COLO829 (cell line): ENCODE results near the gene XRCC4.
"Not testable (repeated sequence)": the region's sequence is repeated elsewhere in the genome, so short reads cannot be mapped to it uniquely, and the experiment has no call there.

Experiments used
- DNase-seq: peaks from one replicate; pipeline ENCODE4 v3.0.0; 2012; ENCODE audit warnings: low spot score

XRCC4 gene

GRCh38 chr5:83184534-83184933 is 107.2 kb downstream of the XRCC4 start:
- DNase-seq = no peak

GRCh38 chr5:83192947-83193346 is 115.6 kb downstream of the XRCC4 start:
- no peak for DNase-seq

DNA sequence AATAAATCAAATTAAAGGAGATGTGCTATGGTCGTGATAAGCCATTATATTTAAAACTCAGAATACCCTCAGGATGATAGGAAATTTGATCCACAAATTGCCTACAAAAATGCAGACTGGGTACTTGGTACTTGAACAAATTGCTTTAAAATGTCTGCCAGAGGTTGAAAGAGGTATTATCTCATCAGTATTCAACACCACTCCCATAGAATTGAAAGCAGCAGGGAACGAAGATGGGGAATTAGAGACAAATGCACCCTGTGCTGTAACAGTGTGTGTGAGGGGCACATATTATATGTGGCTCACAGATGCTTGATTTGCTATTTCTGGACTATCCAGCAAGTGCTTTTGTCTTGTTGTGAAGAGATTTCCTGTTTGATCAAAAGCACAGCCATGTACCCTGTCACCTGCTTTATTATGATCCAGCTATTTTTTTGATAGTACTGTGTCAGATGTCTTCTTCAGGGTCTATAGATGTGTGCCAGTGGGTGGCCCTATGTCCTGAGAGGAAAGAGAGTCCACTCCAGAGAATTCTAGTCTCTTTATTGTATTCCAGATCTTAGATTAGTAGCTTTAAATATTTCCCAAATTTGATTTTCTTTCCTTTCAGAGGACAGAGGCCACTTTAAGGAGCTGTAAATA is 120.1 kb downstream of the XRCC4 start:
- no peak for DNase-seq

- DNase-seq = no peak
Observed at GRCh38 chr5:83199126-83199525, 121.8 kb downstream of the XRCC4 start.

DNA sequence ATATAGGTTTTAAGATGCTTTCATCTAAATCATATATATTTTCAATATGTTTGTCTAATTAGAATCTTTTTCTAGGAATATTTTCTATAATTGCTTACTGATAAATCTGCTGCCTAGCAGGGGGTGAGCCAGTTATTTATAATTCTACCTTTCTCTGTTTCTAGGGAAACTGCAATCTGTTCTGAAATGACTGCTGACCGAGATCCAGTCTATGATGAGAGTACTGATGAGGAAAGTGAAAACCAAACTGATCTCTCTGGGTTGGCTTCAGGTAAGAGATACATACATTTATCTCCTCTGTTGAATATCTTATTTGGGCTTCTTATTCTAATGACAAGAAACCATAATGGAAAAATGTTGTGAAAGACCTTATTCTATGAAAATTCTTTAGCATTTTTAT is 127.3 kb downstream of the XRCC4 start:
- no peak for DNase-seq

DNA sequence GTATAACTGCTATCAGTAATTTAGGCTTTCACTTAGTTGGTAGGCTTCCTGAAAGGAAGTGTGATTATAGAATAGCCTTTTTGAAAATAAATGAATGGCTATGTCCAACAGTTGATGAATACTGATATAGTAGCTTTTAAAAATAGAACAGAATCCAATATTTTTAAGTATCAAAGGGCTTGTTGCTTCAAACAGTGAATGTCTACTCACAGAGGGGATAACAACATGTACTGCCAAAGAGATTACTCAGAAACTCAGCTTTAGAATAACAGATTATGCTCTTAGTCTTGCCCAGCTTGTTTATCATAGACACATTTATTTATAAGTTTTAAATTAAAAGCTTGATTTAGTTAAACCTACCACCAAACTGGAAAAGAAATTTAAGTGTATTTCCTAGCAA is 132.6 kb downstream of the XRCC4 start:
- no peak for DNase-seq

- no peak for DNase-seq
Observed at GRCh38 chr5:83219077-83219476, 141.7 kb downstream of the XRCC4 start.

DNA sequence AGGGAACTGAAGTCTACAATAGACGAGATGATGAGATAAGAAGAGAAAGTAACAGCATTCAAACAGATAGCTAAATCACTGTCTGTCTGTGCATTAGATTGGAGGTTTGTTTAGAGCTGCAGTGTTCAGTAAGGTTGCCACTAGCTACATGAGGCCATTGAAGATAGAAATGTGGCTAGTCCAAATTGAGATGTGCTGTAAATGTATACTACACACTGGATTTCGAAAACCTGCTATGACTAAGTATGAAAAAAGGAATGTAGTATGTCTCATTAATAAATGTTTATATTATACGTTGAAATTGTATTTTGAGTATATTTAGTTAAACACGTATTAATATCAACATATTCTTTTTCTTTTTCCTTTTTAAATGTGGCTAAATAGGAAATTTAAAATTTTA is 142.1 kb downstream of the XRCC4 start:
- DNase-seq = no peak

DNA sequence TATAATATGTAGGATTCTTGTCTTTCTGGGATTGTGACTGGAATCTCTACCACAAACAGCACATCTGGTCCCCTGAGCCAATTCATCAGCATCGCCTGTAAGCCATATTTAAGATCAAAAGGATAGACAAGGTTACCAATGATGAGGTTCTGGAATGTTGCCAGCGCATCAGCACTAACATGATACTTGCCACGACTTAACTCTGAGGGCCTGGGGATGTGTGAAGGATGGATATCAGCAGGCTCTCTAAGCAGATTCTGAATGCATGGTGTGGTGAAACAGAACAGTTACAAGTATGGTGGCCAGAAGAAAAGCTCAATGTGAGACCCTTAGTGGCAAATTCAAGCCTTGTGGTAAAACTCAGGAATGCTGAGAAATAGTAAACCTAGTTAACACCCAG is 143.0 kb downstream of the XRCC4 start:
- no peak for DNase-seq

GRCh38 chr5:83222906-83223305 is 145.6 kb downstream of the XRCC4 start:
- no peak for DNase-seq

- DNase-seq = no peak
Observed at GRCh38 chr5:83227611-83228010, 150.3 kb downstream of the XRCC4 start.

- DNase-seq = no peak
Observed at GRCh38 chr5:83230511-83230910, 153.2 kb downstream of the XRCC4 start.

DNA sequence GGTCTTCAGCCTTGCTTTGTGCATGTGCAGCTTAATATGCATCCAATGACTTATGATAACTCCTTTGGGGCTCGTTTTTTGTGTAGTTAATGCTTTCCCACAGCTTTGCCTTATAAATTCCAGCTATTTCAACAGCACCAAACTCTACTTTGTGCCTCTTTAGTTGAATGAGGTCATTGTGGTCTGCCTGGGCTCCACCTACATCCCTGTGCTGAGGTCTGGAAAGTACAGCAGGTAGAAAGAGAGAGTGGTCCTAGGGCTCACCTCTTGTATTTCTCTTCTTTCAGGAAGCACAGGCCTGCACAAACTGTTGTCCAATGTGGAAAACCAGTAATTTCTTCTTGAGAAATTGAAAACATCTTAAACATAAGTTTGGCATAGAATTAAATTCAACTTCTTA is 167.2 kb downstream of the XRCC4 start:
- DNase-seq = no peak

DNA sequence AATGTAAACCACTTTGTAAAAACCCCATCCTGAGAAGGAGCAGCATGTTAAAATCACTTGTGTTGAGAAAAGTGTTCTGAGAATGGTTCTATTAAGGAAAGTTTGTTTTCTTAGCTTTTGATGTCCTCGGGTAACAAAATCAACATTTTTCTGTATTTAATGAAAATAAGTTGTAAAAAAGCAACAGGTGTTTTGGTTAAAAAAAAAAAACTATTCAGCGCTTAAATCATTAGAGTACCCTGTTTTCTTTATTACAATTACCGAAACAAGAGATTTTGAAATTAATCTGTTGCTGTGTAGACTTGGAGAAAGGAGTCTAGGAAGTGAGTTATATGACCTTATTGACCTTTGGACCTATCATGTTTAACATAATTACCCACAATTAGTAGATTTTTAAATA is 167.7 kb downstream of the XRCC4 start:
- no peak for DNase-seq

- DNase-seq = no peak
Observed at GRCh38 chr5:83246071-83246470, 168.7 kb downstream of the XRCC4 start.

DNA sequence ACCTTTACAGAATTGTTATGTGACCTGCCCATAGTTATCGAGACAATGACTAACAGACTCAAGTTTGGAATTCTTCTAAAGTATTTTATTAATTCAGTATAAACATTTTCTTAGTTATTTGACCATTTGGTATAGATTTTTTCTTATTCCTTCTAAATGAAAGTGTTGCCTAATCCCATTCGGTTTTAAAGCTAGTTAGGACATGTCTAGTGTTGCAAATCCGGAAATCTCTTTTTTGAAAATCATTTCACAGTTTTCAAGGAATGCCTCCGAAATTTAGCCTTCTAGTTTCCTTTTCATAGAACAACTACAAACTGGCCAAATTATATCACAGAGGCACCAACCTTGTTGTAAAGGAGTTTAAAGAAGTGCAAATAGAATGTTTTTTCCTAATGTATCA is 171.8 kb downstream of the XRCC4 start:
- no peak for DNase-seq

GRCh38 chr5:83251849-83252248 is 174.5 kb downstream of the XRCC4 start:
- no peak for DNase-seq

- no peak for DNase-seq
Observed at GRCh38 chr5:83253720-83254119, 176.4 kb downstream of the XRCC4 start.

DNA sequence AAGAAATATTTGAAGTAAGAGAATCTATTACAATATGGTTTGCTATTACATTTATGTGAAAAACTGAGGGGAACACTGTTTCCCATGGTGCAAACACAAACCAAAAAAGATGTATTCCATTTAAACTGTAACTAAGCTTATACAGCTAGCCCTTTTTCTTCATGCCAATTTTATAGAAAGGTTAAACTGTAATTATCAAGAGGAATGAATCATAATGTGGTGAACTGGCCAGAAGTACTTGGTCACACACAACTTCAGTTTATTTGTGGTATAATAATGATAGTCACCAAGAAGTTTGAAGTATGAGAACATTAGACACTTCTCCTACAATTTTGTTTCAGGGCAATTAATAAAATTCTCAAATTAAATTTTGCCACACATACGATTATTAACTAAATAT is 177.9 kb downstream of the XRCC4 start:
- DNase-seq = no peak

DNA sequence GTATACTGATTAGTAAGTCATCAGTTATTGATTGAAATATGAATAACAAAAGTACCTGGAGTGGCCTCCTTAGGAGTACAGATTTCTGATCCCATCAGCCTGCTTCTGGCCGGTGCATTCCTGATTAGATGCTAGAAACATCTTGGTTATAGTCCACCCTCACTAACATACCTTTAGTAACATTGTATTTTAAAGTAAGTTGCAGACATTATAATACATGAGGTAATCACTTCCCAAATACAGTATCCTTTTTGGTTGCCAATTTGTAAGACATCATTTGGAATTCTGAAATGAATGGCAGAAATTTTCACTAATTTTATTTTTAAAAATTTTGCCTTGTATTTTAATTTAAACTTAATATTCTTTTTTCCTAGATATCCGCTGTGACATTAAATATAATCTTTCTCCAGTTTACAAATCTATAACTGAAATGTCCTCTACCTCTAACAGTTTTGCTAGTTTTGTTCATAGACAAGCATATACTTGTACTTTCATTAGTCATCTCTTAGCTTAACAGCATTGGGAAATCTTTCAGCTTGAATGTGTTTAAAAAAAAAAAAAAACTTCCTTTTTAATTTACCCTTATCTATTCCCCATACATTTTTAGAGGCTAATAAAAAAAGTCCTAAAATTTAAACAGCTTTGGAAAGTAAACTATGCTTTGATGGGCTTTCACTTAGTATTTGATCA is 178.9 kb downstream of the XRCC4 start:
- DNase-seq = no peak

- not testable (repeated sequence) for DNase-seq
Observed at GRCh38 chr5:83257684-83258083, 180.3 kb downstream of the XRCC4 start.

GRCh38 chr5:83265318-83265717 is 188.0 kb downstream of the XRCC4 start:
- DNase-seq = no peak

GRCh38 chr5:83270311-83270710 is 193.0 kb downstream of the XRCC4 start:
- DNase-seq = no peak

GRCh38 chr5:83277154-83277553 is 199.8 kb downstream of the XRCC4 start:
- DNase-seq = no peak
